SK-N-SH (cell line): ENCODE results near the gene ZG16B. TPM values are rescaled to one million over a fixed set of nuclear protein-coding genes. Genes with fewer than 3 reads are reported as not detected.

Source experiments
- CTCF ChIA-PET: fragments of 300-600, 350-600 bp; formaldehyde crosslinking; extraction: SDS; loops from one replicate; lab custom pipeline; 2021; lab: Yijun Ruan, JAX
- POLR2A ChIA-PET: fragments of 350-600 bp; sonication (Branson Sonifier 250); formaldehyde crosslinking; extraction: SDS; loops from one replicate; lab custom pipeline; 2020; ENCODE audit warnings: antibody characterized with exemption, inconsistent platforms; lab: Yijun Ruan, JAX
- DNase-seq: peaks from one replicate; pipeline ENCODE4 v3.0.0; 2012
- H2AFZ ChIP-seq: fragments of 200-600 bp; sonication (generic); 2 replicates; pipeline ENCODE4 v1.8.1; 2016; ENCODE audit warnings: antibody characterized with exemption, mild to moderate bottlenecking, low read depth
- H3F3A ChIP-seq: fragments of 200-600 bp; sonication (generic); replicated peaks from 2 replicates; pipeline ENCODE3; 2016; ENCODE audit warnings: antibody characterized with exemption, mild to moderate bottlenecking; ENCODE audit not compliant: insufficient read depth
- H3K27ac ChIP-seq, 2 experiments: fragments of 200-500 bp in 1 of 2; fragments of 200-600 bp in 1 of 2; sonication (Bioruptor generic) in 1 of 2; sonication (generic), shearing (Covaris generic) in 1 of 2; 2 replicates each; pipeline versions ENCODE4 v1.5.1 to v1.6.1; 2014 to 2016; ENCODE audit warnings: low read depth in 2 of 2, inconsistent platforms in 1 of 2, low read length in 1 of 2, mild to moderate bottlenecking in 1 of 2, mixed read lengths in 1 of 2
- H3K27me3 ChIP-seq: fragments of 200-600 bp; sonication (generic), shearing (Covaris generic); 2 replicates; pipeline ENCODE4 v1.6.1; 2016; ENCODE audit warnings: mixed run types; ENCODE audit not compliant: insufficient read depth
- H3K36me3 ChIP-seq, 2 experiments: fragments of 200-500 bp in 1 of 2; fragments of 200-600 bp in 1 of 2; sonication (Bioruptor generic) in 1 of 2; sonication (generic) in 1 of 2; replicated peaks in 1 of 2; 2 replicates each; pipeline versions ENCODE3 to v1.5.1; 2014 to 2016; ENCODE audit warnings: low read length in 1 of 2, mild to moderate bottlenecking in 1 of 2; ENCODE audit not compliant: insufficient read depth in 2 of 2, control insufficient read depth in 1 of 2
- H3K4me1 ChIP-seq, 2 experiments: fragments of 200-500 bp in 1 of 2; fragments of 200-600 bp in 1 of 2; sonication (Bioruptor generic) in 1 of 2; sonication (generic), shearing (Covaris generic) in 1 of 2; 2 replicates each; pipeline versions ENCODE4 v1.5.1 to v1.6.1; 2014 to 2016; ENCODE audit warnings: low read depth in 1 of 2, low read length in 1 of 2, mixed run types in 1 of 2; ENCODE audit not compliant: insufficient read depth in 2 of 2, control insufficient read depth in 1 of 2
- H3K4me2 ChIP-seq: fragments of 200-600 bp; sonication (generic), shearing (Covaris generic); 2 replicates; pipeline ENCODE4 v1.6.1; 2017; ENCODE audit warnings: mixed run types
- H3K4me3 ChIP-seq, 2 experiments: fragments of 200-500 bp in 1 of 2; fragments of 200-600 bp in 1 of 2; sonication (Bioruptor generic) in 1 of 2; sonication (generic), shearing (Covaris generic) in 1 of 2; 2 replicates each; pipeline versions ENCODE4 v1.5.1 to v1.8.1; 2014 to 2016; ENCODE audit warnings: low read depth in 2 of 2, inconsistent platforms in 1 of 2, low read length in 1 of 2, mild to moderate bottlenecking in 1 of 2, mixed read lengths in 1 of 2, moderate library complexity in 1 of 2
- H3K79me2 ChIP-seq: fragments of 200-600 bp; sonication (generic); 2 replicates; pipeline ENCODE4 v1.8.1; 2017; ENCODE audit warnings: mild to moderate bottlenecking; ENCODE audit not compliant: insufficient read depth
- H3K9ac ChIP-seq: fragments of 200-600 bp; sonication (generic); 2 replicates; pipeline ENCODE4 v1.6.1; 2017; ENCODE audit warnings: mixed run types
- H3K9me2 ChIP-seq: fragments of 200-600 bp; sonication (generic); 2 replicates; pipeline ENCODE4 v1.6.1; 2017; ENCODE audit warnings: mixed run types
- H3K9me3 ChIP-seq: fragments of 200-600 bp; sonication (generic); 2 replicates; pipeline ENCODE4 v1.6.1; 2017; ENCODE audit warnings: mixed run types, mild to moderate bottlenecking, moderate library complexity
- H4K20me1 ChIP-seq: fragments of 200-600 bp; sonication (generic); 2 replicates; pipeline ENCODE4 v1.6.1; 2017; ENCODE audit warnings: mild to moderate bottlenecking, mixed run types; ENCODE audit not compliant: insufficient read depth
- CHD2 ChIP-seq: fragments of 150-350 bp; IDR thresholded peaks from 2 replicates; pipeline ENCODE4 v1.6.1; 2018; ENCODE audit warnings: low read length; ENCODE audit not compliant: partially characterized antibody
- CTCF ChIP-seq: fragments of 200-600 bp; sonication (generic); IDR thresholded peaks from 2 replicates; pipeline ENCODE4 v1.6.1; 2017; ENCODE audit warnings: antibody characterized with exemption, mild to moderate bottlenecking, moderate library complexity
- EP300 ChIP-seq, 2 experiments: IDR thresholded peaks; 2 replicates each; pipeline versions ENCODE4 v1.4.0 to v1.6.1; 2012; ENCODE audit warnings: borderline replicate concordance in 1 of 2, low read depth in 1 of 2, low read length in 1 of 2
- FOSL2 ChIP-seq: IDR thresholded peaks from 2 replicates; pipeline ENCODE4 v1.4.0; 2012; ENCODE audit warnings: low read depth, mild to moderate bottlenecking, moderate library complexity, borderline replicate concordance
- FOXM1 ChIP-seq: IDR thresholded peaks from 2 replicates; pipeline ENCODE4 v1.4.0; 2012; ENCODE audit warnings: low read depth, mild to moderate bottlenecking
- GABPA ChIP-seq: IDR thresholded peaks from 2 replicates; pipeline ENCODE4 v1.4.0; 2012; ENCODE audit warnings: low read depth, mild to moderate bottlenecking
- IRF3 ChIP-seq: fragments of 150-350 bp; IDR thresholded peaks from 2 replicates; pipeline ENCODE4 v1.6.1; 2016; ENCODE audit warnings: mild to moderate bottlenecking, low read depth, low read length
- PBX3 ChIP-seq: IDR thresholded peaks from 2 replicates; pipeline ENCODE4; 2012
- RCOR1 ChIP-seq: fragments of 150-350 bp; IDR thresholded peaks from 2 replicates; pipeline ENCODE4 v1.6.1; 2017; ENCODE audit warnings: antibody characterized with exemption, low read length
- RXRA ChIP-seq: IDR thresholded peaks from 2 replicates; pipeline ENCODE4 v1.4.0; 2012; ENCODE audit warnings: low read depth, mild to moderate bottlenecking, borderline replicate concordance
- SIN3A ChIP-seq: IDR thresholded peaks from 2 replicates; pipeline ENCODE4 v1.6.1; 2012; ENCODE audit warnings: low read depth, mild to moderate bottlenecking, low read length, moderate library complexity, borderline replicate concordance
- TAF1 ChIP-seq: IDR thresholded peaks from 2 replicates; pipeline ENCODE4 v1.6.1; 2012; ENCODE audit warnings: low read depth, mild to moderate bottlenecking, low read length, moderate library complexity, borderline replicate concordance
- TCF12 ChIP-seq: IDR thresholded peaks from 2 replicates; pipeline ENCODE4 v1.4.0; 2012
- TEAD4 ChIP-seq: IDR thresholded peaks from 2 replicates; pipeline ENCODE4 v1.4.0; 2012; ENCODE audit warnings: mild to moderate bottlenecking, borderline replicate concordance; ENCODE audit not compliant: insufficient read depth
- USF2 ChIP-seq: fragments of 150-350 bp; IDR thresholded peaks from 2 replicates; pipeline ENCODE4 v1.6.1; 2017; ENCODE audit warnings: antibody characterized with exemption, low read length, low read depth, borderline replicate concordance
- YY1 ChIP-seq: IDR thresholded peaks from 2 replicates; pipeline ENCODE4 v1.4.0; 2012; ENCODE audit warnings: low read depth, mild to moderate bottlenecking
- WGBS: methylation state at CpG from one replicate; pipeline ENCODE4 v1.1.6; 2017; ENCODE audit warnings: low lambda C conversion rate; 5-methylcytosine and 5-hydroxymethylcytosine counted together
- polyA plus RNA-seq, 3 experiments: library from polyadenylated mRNA; depleted of rRNA; stranded (reverse); fragments of >200 nt; gene quantifications; 2 replicates each; pipeline ENCODE4 v1.2.3, GENCODE V29; 2012

Gene ZG16B
- polyA plus RNA-seq, 1 of the 3 experiments (the other 2 are of a cell fraction), result 0.26 TPM

- no peak overlapping the region for H2AFZ ChIP-seq
- no peaks in the 10 kb centered on the region for H3K27me3 ChIP-seq
- ChIA-PET POLR2A (no interaction called here), CTCF (interaction anchor here (1.7 kb wide), 1 partner anchor 43 kb away, joined by 7 read pairs; no protein-coding TSS in a partner anchor)
- no peak for DNase-seq
- H3K9me3 ChIP-seq, result no peaks in the 10 kb centered on the region
- no peak overlapping the region for H3K4me3 ChIP-seq
- H3F3A ChIP-seq, result no peaks in the 10 kb centered on the region
- no peaks in the 10 kb centered on the region for H3K36me3 ChIP-seq
- 74% methylated on average over 26 of the region's 26 CpGs for WGBS
- H3K9me2 ChIP-seq, result no peaks in the 10 kb centered on the region
- peaks cover 0 to 31% of the 10 kb centered on the region in 2 experiments; a peak in 1 of 4 replicates for H3K4me1 ChIP-seq
- H3K4me2 ChIP-seq, result no peak overlapping the region
- H4K20me1 ChIP-seq, result no peaks in the 10 kb centered on the region
- no peak overlapping the region for H3K27ac ChIP-seq
- no peak overlapping the region for H3K9ac ChIP-seq
- H3K79me2 ChIP-seq, result no peaks in the 10 kb centered on the region
- no peak for TF ChIP-seq RXRA
- TF ChIP-seq CTCF, result no peak
- no peak for TF ChIP-seq EP300 (IDR thresholded peaks at IDR 0.05; ENCODE audit: borderline replicate concordance in 1 of 2, low read depth in 1 of 2, low read length in 1 of 2)
- TF ChIP-seq SIN3A, result no peak
- TF ChIP-seq TCF12, result no peak
- TF ChIP-seq CHD2, result no peak
- TF ChIP-seq FOSL2, result no peak
Observed at GRCh38 chr16:2825049-2825742, 4.9 kb upstream of the ZG16B start.

- no peaks in the 10 kb centered on the region for H3K9me2 ChIP-seq
- 71% methylated on average over 7 of the region's 11 CpGs for WGBS
- no peaks in the 10 kb centered on the region for H3K36me3 ChIP-seq
- H3K9ac ChIP-seq, result no peak overlapping the region
- no peak for TF ChIP-seq PBX3
- TF ChIP-seq YY1, result no peak
- TF ChIP-seq CHD2, result no peak
- TF ChIP-seq TAF1, result no peak
- no peak for TF ChIP-seq RCOR1
- no peak for TF ChIP-seq TCF12
- no peak for TF ChIP-seq IRF3
- TF ChIP-seq CTCF, result no peak
- no peak for TF ChIP-seq RXRA
- TF ChIP-seq USF2, result no peak
- TF ChIP-seq TEAD4, result no peak
- no peak for TF ChIP-seq FOXM1
- no peak for TF ChIP-seq GABPA
- TF ChIP-seq, all 33 proteins: peak for 0
- CTCF ChIA-PET, result interaction anchor here (1.7 kb wide), 2 partner anchors 13 to 42 kb away, joined by 6 to 7 read pairs; no protein-coding TSS in a partner anchor
- H3K4me2 ChIP-seq, result no peak overlapping the region
- H3K4me1 ChIP-seq, result peaks cover 0 to 28% of the 10 kb centered on the region in 2 experiments; a peak in 1 of 4 replicates
- DNase-seq, result no peak
- H3K27ac ChIP-seq, result no peak overlapping the region
- H4K20me1 ChIP-seq, result no peaks in the 10 kb centered on the region
- no peaks in the 10 kb centered on the region for H3K79me2 ChIP-seq
- H3F3A ChIP-seq, result no peaks in the 10 kb centered on the region
- H2AFZ ChIP-seq, result no peak overlapping the region
- POLR2A ChIA-PET, result no interaction called here
- no peaks in the 10 kb centered on the region for H3K9me3 ChIP-seq
- no peaks in the 10 kb centered on the region for H3K27me3 ChIP-seq
- H3K4me3 ChIP-seq, result no peak overlapping the region
Observed at GRCh38 chr16:2825906-2826305, 4.2 kb upstream of the ZG16B start.
